ENCODE results near the gene HBEGF.
A peak's percentile ranks its signal among the peaks of the same experiment; 100 is the strongest.
"Not testable (repeated sequence)": the region's sequence is repeated elsewhere in the genome, so short reads cannot be mapped to it uniquely, and the experiment has no call there.

HBEGF gene

DNA sequence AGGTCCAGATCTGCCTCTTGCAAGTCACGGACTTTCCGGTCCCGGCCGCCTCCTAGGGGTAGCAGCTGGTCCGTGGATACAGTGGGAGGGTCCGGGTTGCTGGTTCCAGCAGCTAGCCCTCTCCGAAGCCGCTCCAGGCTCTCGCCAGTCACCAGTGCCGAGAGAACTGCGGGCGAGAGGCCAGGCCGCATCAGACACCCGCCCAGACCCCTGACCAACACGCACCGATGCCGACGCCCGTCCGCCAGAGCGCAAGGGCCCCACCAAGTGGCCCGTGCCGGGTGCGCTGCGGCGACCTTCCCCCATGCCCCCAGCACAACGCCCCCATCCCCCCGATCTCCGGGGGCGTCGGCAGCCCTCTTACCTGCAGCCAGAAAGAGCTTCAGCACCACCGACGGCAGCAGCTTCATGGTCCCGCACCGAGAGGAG is 470 bp downstream of the HBEGF start:
- no peak for DNase-seq (ENCODE audit: extremely low read depth, low read depth)

GRCh38 chr5:140344683-140345423 is 1.6 kb downstream of the HBEGF start:
- no peak for TF ChIP-seq CTCF (IDR thresholded peaks at IDR 0.05; ENCODE audit: low read depth, low read length, missing control alignments)
- H3K4me3 ChIP-seq (replicated peaks; ENCODE audit: low read depth, low read length), result peak overlapping the region; percentile 56; the same call in 1 of the 2 replicates
- DNase-seq (ENCODE audit: extremely low read depth, low read depth), result no peak

More for the DNA sequence above, 470 bp downstream of the HBEGF start:
- TF ChIP-seq CTCF (IDR thresholded peaks at IDR 0.05; ENCODE audit: low read depth, low read length, missing control alignments), result peak; percentile 13
- H3K4me3 ChIP-seq (replicated peaks; ENCODE audit: low read depth, low read length), result peak overlapping the region; percentile 56

- H3K4me3 ChIP-seq (replicated peaks; ENCODE audit: low read depth, low read length), result not testable (repeated sequence)
These were observed 2.6 kb downstream of the HBEGF start for GRCh38 chr5:140343849-140344248.

DNA sequence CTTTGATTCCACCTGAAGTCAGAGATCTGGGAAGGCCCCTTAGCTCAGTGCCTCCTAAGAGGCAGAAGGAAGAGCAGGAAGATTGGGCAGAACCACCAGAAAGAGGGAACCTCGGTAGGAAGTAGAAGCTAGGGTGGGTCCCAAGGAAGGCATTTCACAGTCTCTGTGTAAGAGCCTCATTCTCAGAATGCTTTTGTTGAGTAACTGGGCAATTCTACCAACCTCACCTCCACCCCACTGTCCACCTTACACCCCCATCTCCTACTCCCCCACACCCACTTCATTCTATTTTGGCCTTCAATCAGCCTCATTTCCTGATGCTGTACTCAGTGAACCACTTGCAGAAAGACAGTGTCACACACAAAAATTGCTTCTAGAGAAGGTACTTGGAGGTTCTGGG is 3.5 kb downstream of the HBEGF start:
- DNase-seq (ENCODE audit: extremely low read depth, low read depth), result no peak
- H3K4me3 ChIP-seq (replicated peaks; ENCODE audit: low read depth, low read length), result no peak overlapping the region
- no peak for TF ChIP-seq CTCF (IDR thresholded peaks at IDR 0.05; ENCODE audit: low read depth, low read length, missing control alignments)

More at GRCh38 chr5:140343849-140344248, 2.6 kb downstream of the HBEGF start:
- not testable (repeated sequence) for DNase-seq (ENCODE audit: extremely low read depth, low read depth)

- TF ChIP-seq CTCF (IDR thresholded peaks at IDR 0.05; ENCODE audit: low read depth, low read length, missing control alignments), result no peak
- H3K4me3 ChIP-seq (replicated peaks; ENCODE audit: low read depth, low read length), result no peak overlapping the region
- DNase-seq (ENCODE audit: extremely low read depth, low read depth), result no peak
These were observed 4.1 kb downstream of the HBEGF start for GRCh38 chr5:140342287-140342686.

- H3K4me3 ChIP-seq (replicated peaks; ENCODE audit: low read depth, low read length), result no peak overlapping the region
- TF ChIP-seq CTCF (IDR thresholded peaks at IDR 0.05; ENCODE audit: low read depth, low read length, missing control alignments), result no peak
- no peak for DNase-seq (ENCODE audit: extremely low read depth, low read depth)
These were observed 4.8 kb downstream of the HBEGF start for GRCh38 chr5:140341591-140341990.

DNA sequence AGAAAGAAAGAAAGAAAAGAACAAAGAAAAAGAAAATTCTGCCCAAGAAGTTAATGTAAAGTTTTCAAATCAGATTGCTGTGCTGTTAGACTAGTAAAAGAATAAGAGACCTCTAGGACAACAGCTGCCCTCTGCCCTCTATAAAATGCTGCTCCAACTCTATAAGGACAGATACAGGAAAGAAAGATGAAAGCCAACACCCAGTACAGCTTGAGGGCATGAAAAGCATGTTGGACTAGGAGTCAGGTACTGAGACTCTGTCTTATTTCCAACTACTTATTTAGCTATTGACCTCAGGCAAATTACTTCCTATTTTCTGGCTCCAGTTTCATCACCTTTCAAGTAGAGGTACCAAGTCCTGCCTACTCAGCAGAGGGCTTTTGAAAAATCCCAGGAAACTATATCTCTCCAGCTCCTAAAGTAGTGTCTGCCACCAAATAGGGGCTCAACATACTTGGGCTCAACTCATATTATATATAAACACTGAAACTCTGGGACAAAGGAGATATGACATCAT is 5.7 kb downstream of the HBEGF start:
- TF ChIP-seq CTCF (IDR thresholded peaks at IDR 0.05; ENCODE audit: low read depth, low read length, missing control alignments), result no peak
- no peak overlapping the region for H3K4me3 ChIP-seq (replicated peaks; ENCODE audit: low read depth, low read length)
- no peak for DNase-seq (ENCODE audit: extremely low read depth, low read depth)
